Esophagus muscularis mucosa (tissue), 4 donors: Measurements from ENCODE around the gene TMEM238. TPM values are rescaled to one million over a fixed set of nuclear protein-coding genes. Genes with fewer than 3 reads are reported as not detected.

Experiments used
- DNase-seq: peaks from one replicate; pipeline ENCODE4 v3.0.0-alpha.2; 2017; ENCODE audit errors: extremely low spot score
- H3K27ac ChIP-seq, 4 donors: fragments of 200-600 bp; sonication (generic); replicated peaks in 1 of 4; 1 replicate in 3 of 4; 2 replicates in 1 of 4; pipeline ENCODE4 v1.5.1; 2016 to 2019; ENCODE audit warnings: mild to moderate bottlenecking in 1 of 4
- H3K27me3 ChIP-seq, 4 donors: fragments of 200-600 bp; sonication (generic); one replicate each; pipeline versions ENCODE4 v1.5.1 to v1.6.0; 2016 to 2019
- H3K36me3 ChIP-seq, 4 donors: fragments of 200-600 bp; sonication (generic); one replicate each; pipeline ENCODE4 v1.5.1; 2016 to 2019
- H3K4me1 ChIP-seq, 4 donors: fragments of 200-600 bp; sonication (generic); one replicate each; pipeline ENCODE4 v1.5.1; 2016 to 2019
- H3K4me3 ChIP-seq, 4 donors: fragments of 200-600 bp; sonication (generic); 1 replicate in 2 of 4; 2 replicates in 2 of 4; pipeline ENCODE4 v1.5.1; 2016 to 2019; ENCODE audit warnings: mild to moderate bottlenecking in 4 of 4, moderate library complexity in 1 of 4
- H3K9me3 ChIP-seq, 4 donors: fragments of 200-600 bp; sonication (generic); 1 replicate in 3 of 4; 2 replicates in 1 of 4; pipeline ENCODE4 v1.5.1; 2016 to 2019
- CTCF ChIP-seq, 3 experiments: fragments of 200-600 bp in 2 of 3; fragments of 450-650 bp in 1 of 3; sonication (generic) in 2 of 3; IDR thresholded peaks; one replicate each; pipeline ENCODE4 v1.5.1; 2017 to 2019; ENCODE audit warnings: antibody characterized with exemption in 3 of 3, mild to moderate bottlenecking in 2 of 3, moderate library complexity in 1 of 3
- EP300 ChIP-seq: sonication (generic); formaldehyde crosslinking; IDR thresholded peaks from one replicate; pipeline ENCODE4 v1.6.1; 2017; ENCODE audit warnings: antibody characterized with exemption
- POLR2A ChIP-seq: fragments of 450-650 bp; IDR thresholded peaks from one replicate; pipeline ENCODE4 v1.6.1; 2017; ENCODE audit warnings: antibody characterized with exemption, moderate library complexity, mild to moderate bottlenecking, low read depth
- POLR2AphosphoS5 ChIP-seq, 2 donors: sonication (generic); formaldehyde crosslinking; IDR thresholded peaks; one replicate each; pipeline ENCODE4 v1.6.1; 2017; ENCODE audit warnings: antibody characterized with exemption in 2 of 2
- WGBS: methylation state at CpG from one replicate; pipeline ENCODE4 v1.1.5; 2018; 5-methylcytosine and 5-hydroxymethylcytosine counted together
- intact Hi-C: fragments of 100-400 bp; cut with DNase I; formaldehyde crosslinking; loops from one replicate; pipeline ENCODE4 v1.15.1; 2023
- total RNA-seq, 4 donors: library from RNA; depleted of rRNA; stranded (reverse); fragments of >200 nt; gene quantifications; one replicate each; pipeline versions ENCODE4 v1.1.0 to v1.2.1, GENCODE V29; 2016

TMEM238 gene
- total RNA-seq, 4 donors from 2014 or later: 0.83 to 7.5 (median 1.00) TPM

- no peak overlapping the region for H3K4me3 ChIP-seq
- TF ChIP-seq CTCF (IDR thresholded peaks at IDR 0.05) (no peak), EP300 (no peak), POLR2AphosphoS5 (IDR thresholded peaks at IDR 0.05) (no peak), POLR2A (no peak)
- intact Hi-C loops: no loop called here
- H3K4me1 ChIP-seq: peaks cover 32 to 58% (median 50%) of the 10 kb centered on the region in 4 donors
- H3K36me3 ChIP-seq: peaks cover 8 to 61% (median 49%) of the 10 kb centered on the region in 4 donors
- no peak for DNase-seq
- 94% methylated on average over 3 of the region's 12 CpGs for WGBS
- no peaks in the 10 kb centered on the region for H3K9me3 ChIP-seq
- H3K27me3 ChIP-seq: no peaks in the 10 kb centered on the region
- H3K27ac ChIP-seq: no peak overlapping the region
Measured at GRCh38 chr19:55391191-55391670, 7.1 kb upstream of the TMEM238 start.

GRCh38 chr19:55390461-55390880 is 6.4 kb upstream of the TMEM238 start:
- Histone ChIP-seq H3K4me3 (no peak overlapping the region), H3K27me3 (no peaks in the 10 kb centered on the region), H3K27ac (peak overlapping the region in 1 of 4 donors; percentile 24), H3K9me3 (no peaks in the 10 kb centered on the region), H3K36me3 (peaks cover 8 to 61% (median 49%) of the 10 kb centered on the region in 4 donors), H3K4me1 (peaks cover 32 to 60% (median 50%) of the 10 kb centered on the region in 4 donors)
- no peak for TF ChIP-seq EP300
- TF ChIP-seq CTCF (IDR thresholded peaks at IDR 0.05): no peak
- TF ChIP-seq POLR2A: no peak
- DNase-seq: no peak
- 80% methylated on average over 7 of the region's 7 CpGs for WGBS
- intact Hi-C loops: no loop called here

- H3K9me3 ChIP-seq: no peaks in the 10 kb centered on the region
- intact Hi-C loops: no loop called here
- no peak overlapping the region for H3K4me3 ChIP-seq
- no peaks in the 10 kb centered on the region for H3K27me3 ChIP-seq
- DNase-seq: no peak
- H3K4me1 ChIP-seq: peaks cover 37 to 66% (median 56%) of the 10 kb centered on the region in 4 donors
- 79% methylated on average over 12 of the region's 21 CpGs for WGBS
- peaks cover 8 to 61% (median 49%) of the 10 kb centered on the region in 4 donors for H3K36me3 ChIP-seq
- TF ChIP-seq POLR2AphosphoS5 (IDR thresholded peaks at IDR 0.05) (no peak), CTCF (IDR thresholded peaks at IDR 0.05) (no peak), EP300 (no peak), POLR2A (no peak)
- H3K27ac ChIP-seq: no peak overlapping the region
Measured at GRCh38 chr19:55389386-55390317, 5.6 kb upstream of the TMEM238 start.

- peaks cover 47 to 79% (median 68%) of the 10 kb centered on the region in 4 donors for H3K4me1 ChIP-seq
- H3K4me3 ChIP-seq: peak overlapping the region; percentile 71 to 87 (median 77)
- intact Hi-C loops: no loop called here
- DNase-seq: no peak
- no peak for TF ChIP-seq POLR2AphosphoS5 (IDR thresholded peaks at IDR 0.05)
- TF ChIP-seq POLR2A: no peak
- no peak for TF ChIP-seq EP300
- TF ChIP-seq CTCF (IDR thresholded peaks at IDR 0.05): no peak
- H3K27ac ChIP-seq: peak overlapping the region in 1 of 4 donors; percentile 88
- H3K36me3 ChIP-seq: peaks cover 8 to 61% (median 48%) of the 10 kb centered on the region in 4 donors
- no peaks in the 10 kb centered on the region for H3K27me3 ChIP-seq
- H3K9me3 ChIP-seq: no peaks in the 10 kb centered on the region
- WGBS: 72% methylated on average over 10 of the region's 24 CpGs
Measured at GRCh38 chr19:55387736-55388497, 3.8 kb upstream of the TMEM238 start.
